Midbrain (tissue), 1 donor: ENCODE data around the gene TGFA.

Source experiments
- DNase-seq: peaks from one replicate; lab custom pipeline; 2025; lab: John Stamatoyannopoulos, UW

Gene TGFA

GRCh38 chr2:70552501-70553333 is 909 bp downstream of the TGFA start:
- DNase-seq = peak; percentile 17

DNA sequence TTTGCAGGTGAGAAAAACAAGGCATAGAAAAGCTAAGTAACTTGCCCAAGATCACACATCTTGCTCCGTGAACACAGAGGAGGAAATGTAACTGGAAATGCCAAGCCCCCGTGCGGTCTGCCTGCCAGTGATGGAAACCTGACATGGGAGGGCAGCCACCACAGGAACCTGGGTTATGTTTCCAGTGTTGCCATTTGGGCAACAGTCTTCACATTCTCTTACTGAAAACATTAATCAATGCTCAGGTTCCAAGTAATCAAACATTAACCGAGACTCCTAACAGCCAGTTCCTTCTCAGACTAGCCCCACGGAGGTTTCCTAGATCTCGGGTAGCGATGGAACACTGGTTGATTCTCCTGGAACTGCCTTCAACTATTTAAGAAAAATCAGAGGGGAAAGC is 2.5 kb downstream of the TGFA start:
- DNase-seq = no peak

DNA sequence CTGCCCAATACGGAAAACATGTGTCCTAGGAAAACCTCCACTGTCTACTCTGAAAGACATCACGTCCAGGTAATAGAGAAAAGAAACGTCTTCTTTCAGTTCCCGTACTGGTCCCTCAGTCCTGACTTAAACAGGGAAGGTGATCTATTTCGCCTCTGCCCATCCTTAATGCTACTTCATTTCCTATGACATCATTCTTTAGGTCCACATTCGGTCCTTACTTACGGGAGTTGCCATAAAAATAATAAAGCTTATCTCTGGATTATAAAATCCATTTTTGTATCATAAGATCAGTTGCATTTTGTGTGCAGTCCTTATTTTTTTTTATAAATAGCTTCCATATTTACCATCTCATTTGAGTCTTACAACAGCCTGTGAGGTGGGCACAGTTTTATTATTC is 3.7 kb downstream of the TGFA start:
- DNase-seq = no peak

DNA sequence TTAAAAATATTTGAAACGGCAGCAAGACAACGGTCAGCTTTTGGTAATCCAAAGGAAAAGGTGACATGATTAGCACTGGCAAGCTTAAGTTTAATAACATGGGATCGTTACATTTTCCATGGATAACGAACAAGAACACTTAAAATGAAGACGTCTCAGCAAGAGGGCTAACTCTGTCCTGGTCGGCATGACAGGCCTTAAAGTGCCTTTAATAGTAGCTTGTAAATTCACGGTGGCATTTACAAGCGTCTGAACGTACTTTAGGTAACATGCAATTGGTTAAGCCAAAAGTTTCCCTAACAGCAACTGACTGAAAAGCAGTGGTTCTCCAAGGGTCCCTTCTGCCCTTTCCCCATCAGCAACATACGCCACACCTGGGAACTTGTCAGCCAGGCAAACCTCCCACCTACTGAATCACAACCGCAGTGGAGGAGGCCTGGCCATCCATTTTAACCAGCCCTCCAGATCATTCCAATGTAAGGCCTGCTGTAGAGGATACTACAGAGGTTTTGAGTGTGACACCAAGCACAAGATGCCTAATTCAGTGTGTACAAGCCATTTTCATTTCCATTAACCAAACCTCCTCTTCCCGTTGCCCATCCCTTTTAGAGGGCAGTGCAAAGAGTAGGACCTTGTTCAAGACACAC is 4.4 kb downstream of the TGFA start:
- DNase-seq = no peak

- no peak for DNase-seq
Measured at GRCh38 chr2:70548233-70548632, 5.4 kb downstream of the TGFA start.

DNA sequence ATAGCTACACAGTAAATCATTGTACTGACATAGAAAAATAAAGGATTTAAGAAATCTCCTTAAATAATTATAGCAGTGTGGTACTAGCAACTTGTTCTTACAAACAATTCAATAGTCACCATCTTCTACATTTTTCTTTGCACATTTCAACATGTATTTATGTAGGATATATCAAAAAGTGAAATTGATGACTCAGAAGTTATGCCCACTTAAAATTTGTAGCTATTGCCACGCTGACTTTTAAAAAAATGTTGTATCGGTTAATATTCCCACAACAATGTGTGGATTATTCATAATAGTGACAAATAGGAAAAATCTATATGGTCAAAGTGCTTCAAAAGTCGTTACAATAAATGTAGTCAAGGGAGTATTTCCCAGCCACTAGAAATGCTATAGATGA is 6.7 kb downstream of the TGFA start:
- DNase-seq = no peak

- DNase-seq = no peak
Measured at GRCh38 chr2:70546376-70546775, 7.2 kb downstream of the TGFA start.

DNA sequence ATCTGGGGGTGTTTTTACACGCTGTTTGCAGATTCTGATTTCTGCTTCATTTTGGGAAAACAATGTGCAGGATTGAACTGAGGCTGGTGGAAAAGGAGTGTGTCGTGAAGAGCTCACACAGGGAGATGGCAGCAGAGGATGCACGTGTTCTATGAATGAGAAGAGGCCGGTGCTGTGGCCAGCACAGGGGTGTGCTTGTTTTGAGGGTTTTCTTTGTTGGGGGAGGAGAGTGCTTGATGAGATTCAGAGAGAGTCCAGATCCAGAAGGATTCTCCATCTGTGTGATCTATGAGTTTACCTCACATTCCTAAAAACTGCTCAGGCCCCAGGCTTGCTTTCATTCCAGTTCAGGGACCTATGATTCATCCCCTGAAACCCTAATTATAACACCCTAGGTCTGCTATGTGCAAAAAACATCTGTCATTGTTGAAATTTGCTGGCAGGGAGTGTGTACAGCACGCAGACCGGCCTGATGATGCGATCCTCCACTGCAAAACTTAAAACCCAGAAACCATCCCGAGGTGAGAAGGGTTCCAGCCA is 12.1 kb downstream of the TGFA start:
- peak; percentile 40 for DNase-seq

GRCh38 chr2:70537840-70538239 is 15.8 kb downstream of the TGFA start:
- DNase-seq = no peak

GRCh38 chr2:70536517-70537055 is 17.0 kb downstream of the TGFA start:
- DNase-seq = no peak

DNA sequence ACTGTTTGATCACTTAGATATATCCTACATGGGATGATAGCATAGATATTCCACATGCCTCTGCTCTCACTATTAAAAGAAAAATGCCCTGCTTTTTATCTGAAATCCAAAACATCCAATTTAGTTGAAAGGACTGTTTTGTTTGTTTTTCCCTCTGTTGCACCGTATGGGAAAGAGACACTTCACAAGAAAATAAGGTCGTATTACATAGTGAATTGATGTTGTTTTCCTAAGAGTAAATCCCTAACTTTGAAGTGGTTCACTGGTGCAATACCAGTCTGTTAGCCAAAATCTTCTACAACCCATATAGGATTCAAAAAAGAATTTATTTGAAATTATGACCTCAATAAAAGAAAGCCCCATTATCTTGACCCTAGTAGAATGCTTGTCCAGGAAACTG is 18.1 kb downstream of the TGFA start:
- no peak for DNase-seq

DNA sequence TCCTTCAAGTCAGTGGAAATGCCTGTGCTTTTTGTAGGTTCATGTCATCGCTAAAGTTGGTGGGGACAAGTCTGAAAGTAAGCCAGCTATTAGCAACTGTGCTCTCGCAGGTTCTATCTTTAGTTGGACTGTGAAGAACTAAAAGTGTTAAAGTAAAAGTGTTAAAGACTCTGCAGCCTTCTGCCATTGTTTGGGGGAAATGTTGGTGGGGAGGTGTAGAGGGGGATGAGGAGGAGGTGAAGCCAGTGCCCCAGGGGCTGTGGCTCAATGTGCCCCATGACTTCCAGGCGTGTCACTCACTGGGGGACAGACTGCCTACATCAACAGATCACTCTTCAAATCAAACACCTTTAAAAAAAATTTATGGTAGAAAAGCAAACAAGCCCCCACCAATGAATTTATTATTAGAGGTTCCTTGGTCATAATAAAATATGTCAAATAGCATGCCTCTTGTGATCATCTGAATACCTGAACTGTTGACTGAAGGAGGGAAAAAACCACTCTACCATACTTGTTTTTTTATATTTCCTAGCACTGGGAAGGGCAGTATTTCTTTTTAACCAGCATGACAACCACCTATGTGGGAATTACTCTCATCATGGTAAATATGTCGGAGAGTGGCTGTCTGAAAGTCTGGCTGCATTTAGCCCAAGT is 19.3 kb downstream of the TGFA start:
- DNase-seq = no peak

GRCh38 chr2:70532244-70532935 is 21.2 kb downstream of the TGFA start:
- DNase-seq = no peak

GRCh38 chr2:70531419-70532086 is 22.1 kb downstream of the TGFA start:
- DNase-seq = no peak

GRCh38 chr2:70529610-70530009 is 24.0 kb downstream of the TGFA start:
- no peak for DNase-seq

- DNase-seq = no peak
Measured at GRCh38 chr2:70528929-70529328, 24.7 kb downstream of the TGFA start.

GRCh38 chr2:70528276-70528675 is 25.4 kb downstream of the TGFA start:
- DNase-seq = no peak

GRCh38 chr2:70527447-70528080 is 26.1 kb downstream of the TGFA start:
- DNase-seq = no peak

GRCh38 chr2:70526126-70526525 is 27.5 kb downstream of the TGFA start:
- DNase-seq = no peak

GRCh38 chr2:70525032-70525431 is 28.6 kb downstream of the TGFA start:
- DNase-seq = no peak
